ENCODE results near the gene NACC2.

The NACC2 gene

GRCh38 chr9:136075881-136076678 lies 19.0 kb downstream of the NACC2 start (continued):
- TF ChIP-seq ZNF513 (tag by site-specific recombination; IDR thresholded peaks at IDR 0.05) (no peak), ZNF654 (tag by site-specific recombination; IDR thresholded peaks at IDR 0.05; ENCODE audit: low read depth) (no peak)

GRCh38 chr9:136075134-136075841 lies 19.8 kb downstream of the NACC2 start:
- POLR2A ChIA-PET: no interaction called here
- Histone ChIP-seq H3K27ac (ENCODE audit: extremely low read depth, low read depth, low read length) (no peak overlapping the region), H3K9me3 (ENCODE audit: control insufficient read depth, insufficient read depth, low read depth, low read length) (no peaks in the 10 kb centered on the region), H3K36me3 (ENCODE audit: control insufficient read depth in 2 of 2, insufficient read depth in 1 of 2, low read length in 2 of 2) (peaks cover 0 to 15% of the 10 kb centered on the region in 2 experiments; a peak in 1 of 3 replicates), H3K4me1 (ENCODE audit: control insufficient read depth, insufficient read depth, low read length) (no peaks in the 10 kb centered on the region), H3K4me3 (ENCODE audit: low read depth, low read length) (no peak overlapping the region)
- no peak for TF ChIP-seq HIC1 (tag by site-specific recombination; IDR thresholded peaks at IDR 0.05)
- no peak for TF ChIP-seq ZNF596 (tag by site-specific recombination; IDR thresholded peaks at IDR 0.05)
- TF ChIP-seq ZNF777 (tag by site-specific recombination; IDR thresholded peaks at IDR 0.05; ENCODE audit: borderline replicate concordance): no peak
- CTCF ChIA-PET: interaction anchor here (0.7 kb wide), 1 partner anchor 47 kb away, joined by 3 read pairs; no protein-coding TSS in a partner anchor

- CTCF ChIA-PET: interaction anchor here (0.6 to 0.7 kb wide), 3 partner anchors 24 to 108 kb away, joined by 3 to 5 read pairs (median 3); no protein-coding TSS in a partner anchor
These were observed 20.4 kb downstream of the NACC2 start for GRCh38 chr9:136074706-136075105.

More at GRCh38 chr9:136074706-136075105, 20.4 kb downstream of the NACC2 start:
- POLR2A ChIA-PET: no interaction called here
- no peak overlapping the region for H3K27ac ChIP-seq (ENCODE audit: extremely low read depth, low read depth, low read length)
- no peaks in the 10 kb centered on the region for H3K9me3 ChIP-seq (ENCODE audit: control insufficient read depth, insufficient read depth, low read depth, low read length)
- no peak overlapping the region for H3K4me3 ChIP-seq (ENCODE audit: low read depth, low read length)
- TF ChIP-seq ZNF19 (tag by site-specific recombination; IDR thresholded peaks at IDR 0.05; ENCODE audit: low read depth) (no peak), SP3 (tag by site-specific recombination; IDR thresholded peaks at IDR 0.05) (no peak), ZNF146 (tag by site-specific recombination; IDR thresholded peaks at IDR 0.05) (no peak), PRDM10 (tag by site-specific recombination; IDR thresholded peaks at IDR 0.05) (no peak)
- H3K4me1 ChIP-seq (ENCODE audit: control insufficient read depth, insufficient read depth, low read length): no peaks in the 10 kb centered on the region
- peaks cover 0 to 15% of the 10 kb centered on the region in 2 experiments; a peak in 1 of 3 replicates for H3K36me3 ChIP-seq (ENCODE audit: control insufficient read depth in 2 of 2, insufficient read depth in 1 of 2, low read length in 2 of 2)

Measured in HEK293 (cell line).